HL-60 (cell line): ENCODE measurements around the gene SOWAHC.

ENCODE experiments used
- GABPA ChIP-seq: IDR thresholded peaks from 2 replicates; pipeline ENCODE4 v1.6.1; 2012; ENCODE audit warnings: low read depth
- POLR2AphosphoS5 ChIP-seq: IDR thresholded peaks from 2 replicates; pipeline ENCODE4 v1.6.1; 2012; ENCODE audit warnings: low read depth
- TF ChIP-seq, protein P1 (sequence below): IDR thresholded peaks from one replicate; pipeline ENCODE4 v1.5.1; 2011; ENCODE audit warnings: low read length, control low read depth, inconsistent platforms; ENCODE audit not compliant: insufficient read depth

DNA sequence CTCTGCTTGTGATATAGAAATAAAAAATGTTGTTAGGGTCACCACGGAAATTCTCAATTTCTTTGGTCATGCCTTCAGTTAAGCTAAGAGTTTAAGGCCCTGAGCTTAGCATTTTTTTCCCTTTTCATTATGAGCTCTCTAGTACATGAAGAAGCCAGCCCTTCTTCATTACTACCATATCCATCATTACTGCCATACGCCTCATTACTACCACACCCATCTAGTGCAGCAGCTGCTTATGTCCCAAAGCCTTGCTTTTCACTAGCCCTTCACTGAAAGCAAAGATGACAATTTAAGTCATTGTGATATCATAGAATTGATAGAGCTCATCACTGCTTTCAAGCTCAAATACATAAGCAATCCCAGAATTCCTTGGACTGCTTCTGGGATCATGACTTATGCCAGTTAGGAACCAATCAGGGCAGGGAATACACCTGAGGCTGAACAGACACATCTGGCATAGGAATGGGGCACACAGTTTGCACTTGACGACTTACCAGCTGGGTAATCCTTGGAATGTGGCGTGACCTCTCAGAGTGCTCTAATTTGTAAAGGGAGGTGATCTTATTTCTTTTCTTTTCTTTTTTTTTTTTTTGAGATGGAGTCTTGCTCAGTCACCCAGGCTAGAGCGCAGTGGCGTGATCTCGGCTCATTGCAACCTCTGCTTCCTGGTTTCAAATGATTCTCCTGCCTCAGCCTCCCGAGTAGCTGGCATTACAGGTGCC lies 40.3 kb downstream of the SOWAHC start:
- TF ChIP-seq, protein P1, sequence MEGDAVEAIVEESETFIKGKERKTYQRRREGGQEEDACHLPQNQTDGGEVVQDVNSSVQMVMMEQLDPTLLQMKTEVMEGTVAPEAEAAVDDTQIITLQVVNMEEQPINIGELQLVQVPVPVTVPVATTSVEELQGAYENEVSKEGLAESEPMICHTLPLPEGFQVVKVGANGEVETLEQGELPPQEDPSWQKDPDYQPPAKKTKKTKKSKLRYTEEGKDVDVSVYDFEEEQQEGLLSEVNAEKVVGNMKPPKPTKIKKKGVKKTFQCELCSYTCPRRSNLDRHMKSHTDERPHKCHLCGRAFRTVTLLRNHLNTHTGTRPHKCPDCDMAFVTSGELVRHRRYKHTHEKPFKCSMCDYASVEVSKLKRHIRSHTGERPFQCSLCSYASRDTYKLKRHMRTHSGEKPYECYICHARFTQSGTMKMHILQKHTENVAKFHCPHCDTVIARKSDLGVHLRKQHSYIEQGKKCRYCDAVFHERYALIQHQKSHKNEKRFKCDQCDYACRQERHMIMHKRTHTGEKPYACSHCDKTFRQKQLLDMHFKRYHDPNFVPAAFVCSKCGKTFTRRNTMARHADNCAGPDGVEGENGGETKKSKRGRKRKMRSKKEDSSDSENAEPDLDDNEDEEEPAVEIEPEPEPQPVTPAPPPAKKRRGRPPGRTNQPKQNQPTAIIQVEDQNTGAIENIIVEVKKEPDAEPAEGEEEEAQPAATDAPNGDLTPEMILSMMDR: no peak
- no peak for TF ChIP-seq GABPA
- no peak for TF ChIP-seq POLR2AphosphoS5
